Suprapubic skin (tissue), 3 donors: ENCODE measurements around the gene ZIC3.

Experiments
- CTCF ChIP-seq, 2 donors: fragments of 200-600 bp in 1 of 2; fragments of 450-650 bp in 1 of 2; sonication (generic) in 1 of 2; IDR thresholded peaks; one replicate each; pipeline ENCODE4 v1.5.1; 2016 to 2019; ENCODE audit warnings: antibody characterized with exemption in 2 of 2, mild to moderate bottlenecking in 1 of 2, moderate library complexity in 1 of 2
- POLR2AphosphoS5 ChIP-seq, 3 donors: sonication (generic); formaldehyde crosslinking; IDR thresholded peaks; one replicate each; pipeline ENCODE4 v1.6.1; 2017; ENCODE audit warnings: antibody characterized with exemption in 3 of 3

- TF ChIP-seq CTCF (IDR thresholded peaks at IDR 0.05) (no peak), POLR2AphosphoS5 (IDR thresholded peaks at IDR 0.05) (no peak)
Measured at GRCh38 chrX:137574102-137574783, 8.3 kb downstream of the ZIC3 start.
